NCI-H524 treated with DMSO at 0.1 percent for 48 hours (cell line): ENCODE data around the gene SNX33.
"Not testable (repeated sequence)": the region's sequence is repeated elsewhere in the genome, so short reads cannot be mapped to it uniquely, and the experiment has no call there.

Experiments
- DNase-seq: peaks from one replicate; lab custom pipeline; 2025; lab: John Stamatoyannopoulos, UW

The SNX33 gene

DNA sequence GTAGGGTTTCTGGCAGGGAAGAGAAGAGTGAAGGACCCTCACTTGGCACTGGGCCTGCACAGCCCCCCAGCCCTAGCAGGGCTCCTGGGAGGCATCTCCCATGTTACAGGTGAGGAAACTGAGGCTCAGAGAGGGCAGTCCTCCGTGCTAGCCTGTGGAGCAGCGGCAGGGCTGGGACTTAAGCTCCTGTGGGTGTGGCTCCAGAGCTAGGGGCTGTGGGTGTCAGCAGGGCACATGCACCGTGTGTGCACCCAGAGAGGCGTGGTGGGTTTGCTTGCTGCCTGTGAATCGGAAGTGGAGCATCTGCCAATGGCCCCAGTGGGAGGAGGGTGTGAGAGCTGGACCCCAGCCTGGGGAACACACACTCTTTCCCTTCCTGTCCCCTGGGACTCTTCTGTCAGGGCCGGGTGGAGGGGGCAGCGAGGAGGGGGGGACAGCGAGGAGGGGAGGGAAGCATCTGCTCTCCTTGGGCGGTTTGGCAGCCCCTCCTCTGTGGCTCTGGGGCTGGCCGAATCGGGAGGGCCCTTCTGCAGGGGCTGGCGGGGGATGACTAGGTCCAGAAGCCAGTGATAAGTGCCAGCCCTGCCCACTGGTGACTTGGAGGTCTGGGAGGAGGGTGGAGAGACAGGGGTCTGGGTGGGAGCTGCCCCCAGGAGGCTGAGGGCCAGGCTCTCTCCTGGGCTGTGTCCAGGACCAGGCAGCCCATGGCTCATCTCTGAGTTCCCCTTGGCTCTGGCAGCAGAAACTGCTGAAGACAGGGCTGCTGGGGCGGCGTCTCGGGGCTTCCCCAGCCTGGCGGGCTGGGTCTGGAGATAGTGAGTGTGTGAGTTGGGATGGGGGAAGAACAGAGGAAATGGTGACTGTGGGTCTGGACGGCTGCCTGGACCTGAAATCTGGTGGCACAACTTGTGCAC, 52.5 kb downstream of the SNX33 start:
- peak; percentile 88 for DNase-seq

DNA sequence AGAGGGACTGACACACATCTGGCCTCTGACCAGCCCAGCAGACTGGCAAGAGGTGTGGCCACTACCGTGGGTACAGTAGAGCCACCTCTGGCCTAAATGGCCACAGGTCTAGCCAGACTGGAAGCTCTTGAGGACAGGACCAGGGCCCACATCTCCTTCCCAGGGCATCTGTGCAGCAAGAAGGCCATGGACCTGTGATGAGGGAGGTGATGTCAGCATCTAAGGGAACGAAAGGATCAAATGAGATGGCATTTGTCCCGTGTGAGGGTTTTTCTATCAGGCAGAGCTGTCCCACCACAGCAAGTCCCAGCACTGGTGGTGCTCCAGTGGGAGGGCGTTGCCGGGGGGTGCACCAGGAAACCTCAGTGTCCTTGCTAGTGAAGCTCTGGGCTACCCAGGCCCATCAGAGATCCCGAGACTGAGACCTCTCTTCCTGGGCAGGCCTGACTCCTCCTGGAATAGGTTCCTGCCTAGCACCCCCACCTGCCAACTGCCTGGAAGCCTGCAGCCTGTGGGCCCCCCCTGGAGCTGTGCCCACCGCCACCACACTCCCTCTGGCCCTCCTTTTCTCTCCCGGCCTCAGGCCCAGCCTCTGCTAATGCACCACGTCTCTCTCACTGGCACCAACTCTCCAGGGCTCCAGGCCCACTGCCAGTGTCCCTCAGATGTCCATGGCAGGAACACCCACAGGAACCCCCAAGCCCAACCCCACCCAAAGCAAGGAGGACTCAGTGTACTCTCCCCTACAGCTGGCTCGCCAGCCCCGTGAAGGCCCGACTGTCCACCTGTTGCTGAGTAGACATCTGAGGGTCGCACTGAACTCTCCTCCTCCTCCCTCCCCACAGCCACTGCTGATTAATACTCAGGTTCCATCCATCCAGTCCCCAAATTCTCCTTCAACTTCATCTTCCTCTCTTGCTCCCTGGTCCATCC, 53.6 kb downstream of the SNX33 start:
- DNase-seq = not testable (repeated sequence)

DNA sequence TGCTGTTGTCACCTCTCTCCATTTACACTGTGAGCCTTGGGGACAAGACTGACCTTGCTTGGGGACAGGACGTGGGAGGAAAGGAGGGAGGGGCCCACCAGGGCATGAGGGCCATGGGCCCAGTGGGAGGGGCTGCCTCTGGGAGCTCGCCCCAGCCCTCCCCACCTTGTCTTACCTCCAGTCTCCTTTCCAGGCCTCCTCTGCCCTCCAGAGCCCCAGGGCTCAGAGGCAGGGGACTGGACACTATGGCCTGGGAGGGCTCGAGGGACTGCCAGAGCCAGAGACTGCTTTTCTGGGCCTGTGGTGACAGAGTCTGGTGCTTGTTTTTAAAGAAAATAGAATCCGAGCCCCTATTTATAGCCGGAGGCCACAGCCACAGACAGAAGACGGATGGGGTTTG, 54.7 kb downstream of the SNX33 start:
- DNase-seq = no peak

DNA sequence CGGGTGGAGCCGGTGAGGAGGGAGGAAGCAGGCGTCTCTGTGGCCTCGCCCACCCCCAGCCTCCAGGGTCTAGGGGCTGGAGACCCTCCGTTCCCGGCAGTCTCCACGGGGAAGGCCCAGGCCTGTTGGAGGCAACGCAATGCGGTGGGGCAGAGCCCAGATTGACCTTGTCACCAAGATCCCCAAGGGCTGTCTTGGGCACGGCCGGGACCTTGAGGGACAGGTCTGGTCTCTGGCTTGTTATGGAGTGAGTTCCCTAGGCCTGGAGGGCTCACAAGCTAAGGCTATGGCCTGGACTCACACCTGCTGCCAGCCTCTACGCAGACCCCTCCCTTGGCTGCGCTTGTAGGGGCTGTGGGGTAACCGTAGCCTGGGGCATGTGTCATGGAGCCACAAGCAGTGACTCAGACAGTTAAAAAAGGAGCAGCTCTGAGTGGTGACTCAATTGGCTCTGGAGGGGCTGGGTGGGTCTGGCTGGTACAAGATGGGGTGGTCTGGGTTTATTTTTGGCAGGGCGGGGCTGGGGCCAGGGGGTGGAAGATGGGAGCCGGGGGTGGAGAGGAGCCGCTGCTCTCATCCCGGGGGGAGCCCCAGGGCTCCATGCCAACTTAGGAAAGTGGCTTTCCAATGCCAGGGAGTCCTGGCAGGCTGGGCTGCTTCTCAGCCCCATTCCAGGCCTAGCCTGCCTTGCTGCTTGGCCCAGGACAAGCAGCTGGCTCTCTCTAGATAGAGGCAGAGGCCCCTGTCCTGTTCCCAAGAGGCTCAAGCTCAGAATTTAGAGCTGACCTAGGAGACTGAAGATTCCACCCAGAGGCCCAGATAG, 55.9 kb downstream of the SNX33 start:
- not testable (repeated sequence) for DNase-seq

DNA sequence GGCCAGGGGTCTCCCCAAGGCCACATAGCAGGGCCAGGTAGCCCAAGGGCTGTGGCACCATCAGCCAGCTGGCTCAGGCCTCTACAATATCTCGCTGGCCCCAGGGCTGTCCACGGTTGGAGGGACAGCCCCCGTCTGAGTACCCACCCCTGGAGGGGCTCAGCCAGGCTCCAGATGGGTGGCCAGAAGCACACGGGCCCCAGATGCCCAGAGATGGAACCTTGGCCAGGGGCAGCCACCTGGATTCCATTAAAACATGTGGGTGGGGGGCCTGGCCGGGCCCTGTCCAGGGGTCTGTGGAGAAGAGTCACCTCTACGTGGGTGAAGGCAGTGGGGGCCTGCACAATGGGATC, 56.5 kb downstream of the SNX33 start:
- no peak for DNase-seq

DNA sequence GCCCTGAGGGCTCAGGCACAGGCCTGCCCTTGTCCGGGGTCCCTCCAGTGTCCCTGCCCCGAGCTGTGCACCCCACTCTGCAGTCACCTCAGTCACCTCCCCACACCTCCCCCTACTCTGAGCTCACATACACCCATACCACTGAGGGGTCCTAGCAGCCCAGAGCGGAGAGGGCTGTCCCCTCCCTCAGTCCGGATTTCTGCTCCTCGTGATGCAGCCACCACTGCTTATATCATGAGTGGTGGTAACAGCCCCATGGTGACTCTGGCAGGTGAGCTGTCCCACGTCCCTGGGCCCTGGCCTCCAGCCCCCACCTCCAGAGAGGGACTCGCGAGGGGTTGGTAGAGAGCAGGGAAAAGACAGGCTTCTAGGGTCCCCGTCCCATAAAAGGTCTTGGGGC, 56.9 kb downstream of the SNX33 start:
- no peak for DNase-seq

DNA sequence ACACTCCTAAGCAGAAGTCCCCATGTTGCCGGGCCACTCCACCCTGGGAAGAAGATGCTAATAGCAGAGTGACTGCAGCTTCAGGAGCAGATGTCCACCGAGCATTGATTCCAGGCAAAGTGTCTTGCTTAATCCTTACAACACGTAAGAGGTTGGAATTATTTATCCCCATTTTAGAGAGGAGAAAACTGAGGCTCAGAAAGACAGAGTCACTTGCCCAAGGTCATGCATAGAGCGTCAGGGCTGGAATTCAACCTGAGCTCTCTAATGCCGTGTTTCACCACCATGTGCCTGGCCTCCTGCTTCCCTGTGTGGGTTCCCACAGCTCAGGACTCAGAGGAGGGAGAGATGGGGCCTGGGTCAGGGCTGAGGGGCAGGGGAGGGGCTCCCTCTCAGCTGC, 57.7 kb downstream of the SNX33 start:
- not testable (repeated sequence) for DNase-seq

DNA sequence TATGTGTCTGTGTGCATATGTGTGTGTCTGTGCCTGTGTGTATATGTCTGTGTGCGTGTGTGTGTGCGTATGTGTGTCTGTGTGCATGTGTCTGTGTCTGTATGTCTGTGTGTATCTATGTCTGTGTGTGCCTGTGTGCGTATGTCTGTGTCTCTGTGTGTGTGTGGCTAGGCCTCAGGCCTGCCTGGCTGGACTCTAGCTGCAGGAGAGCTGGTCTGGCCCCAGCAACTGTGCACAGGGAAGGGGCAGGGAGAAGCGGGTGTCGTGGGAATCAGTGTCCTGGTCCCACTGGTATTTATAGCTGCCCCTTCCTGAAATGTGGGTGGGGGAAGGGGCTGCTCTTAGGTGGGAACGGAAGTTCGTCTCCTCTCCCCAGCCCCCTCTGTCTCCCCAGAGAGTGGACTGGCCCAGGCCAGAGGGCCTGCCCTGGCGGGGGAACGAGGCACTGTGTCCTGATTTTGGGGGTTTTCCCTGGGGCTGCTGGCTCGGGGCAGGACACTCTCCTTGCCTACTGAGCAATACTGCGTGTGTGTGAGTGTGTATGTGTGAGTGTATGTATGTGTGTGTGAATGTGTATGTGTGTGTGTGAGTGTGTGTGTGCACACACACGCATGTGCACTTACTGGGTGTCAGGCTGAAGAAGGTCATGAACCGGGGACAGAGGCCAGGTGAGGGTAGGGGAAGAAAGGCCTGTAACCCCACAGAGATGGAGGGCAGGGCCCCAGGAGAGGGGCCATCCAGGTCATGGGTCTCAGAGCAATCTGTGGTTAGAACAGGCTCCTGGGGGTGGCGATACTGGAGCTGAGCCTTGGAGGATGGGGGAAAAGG, 58.4 kb downstream of the SNX33 start:
- no peak for DNase-seq

DNA sequence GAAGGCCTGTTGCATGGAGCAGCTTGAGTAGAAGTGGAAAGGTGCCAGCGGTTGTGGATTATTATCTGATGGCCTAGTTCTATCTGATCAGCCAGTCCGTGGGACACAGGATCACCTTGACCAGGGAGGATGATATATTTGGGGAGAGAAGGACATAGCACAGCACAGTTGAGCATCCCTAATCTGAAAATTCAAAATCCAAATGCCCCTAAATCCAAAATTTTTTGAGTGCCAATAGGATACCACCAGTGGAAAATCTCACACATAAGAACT, 58.9 kb downstream of the SNX33 start:
- no peak for DNase-seq

DNA sequence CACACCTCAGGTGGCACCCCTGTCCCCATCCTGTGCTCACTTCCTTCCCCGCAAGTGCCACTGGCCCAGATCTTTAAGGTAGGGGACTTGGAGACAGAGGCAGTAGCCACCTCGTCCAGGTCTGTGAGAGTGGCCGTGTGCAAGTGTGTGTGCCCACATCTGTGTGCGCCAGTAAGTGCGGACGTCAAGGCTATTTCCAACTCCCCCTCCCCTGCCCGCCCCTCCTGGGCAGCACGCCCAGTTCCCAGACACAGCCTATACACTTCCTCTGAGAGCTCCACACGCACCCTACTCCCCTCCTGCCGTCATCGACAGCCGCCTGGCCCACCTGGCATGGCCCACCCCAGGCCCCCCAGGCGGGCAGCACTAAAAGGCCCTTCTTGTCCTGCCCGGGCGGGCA, 61.7 kb downstream of the SNX33 start:
- DNase-seq = not testable (repeated sequence)

DNA sequence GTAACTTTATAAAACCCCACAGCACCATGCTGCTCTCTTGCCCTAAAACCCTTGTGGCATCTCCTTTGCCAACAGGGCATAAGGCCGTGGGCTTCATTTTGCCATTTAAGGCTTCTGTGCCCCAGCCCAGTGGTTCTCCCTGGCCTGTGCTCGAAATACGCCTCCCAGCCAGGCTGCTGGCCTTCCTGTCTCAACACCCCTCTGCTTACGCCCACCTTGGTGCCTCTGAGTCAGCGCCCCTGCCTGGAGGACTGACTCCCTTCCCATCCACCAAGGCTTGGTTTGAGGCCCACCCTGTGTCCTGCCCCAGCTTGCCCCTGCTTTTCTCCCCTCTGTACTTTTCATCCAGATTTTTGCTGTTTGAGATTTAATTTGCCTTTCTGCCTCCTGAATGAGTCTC, 63.2 kb downstream of the SNX33 start:
- DNase-seq = not testable (repeated sequence)

DNA sequence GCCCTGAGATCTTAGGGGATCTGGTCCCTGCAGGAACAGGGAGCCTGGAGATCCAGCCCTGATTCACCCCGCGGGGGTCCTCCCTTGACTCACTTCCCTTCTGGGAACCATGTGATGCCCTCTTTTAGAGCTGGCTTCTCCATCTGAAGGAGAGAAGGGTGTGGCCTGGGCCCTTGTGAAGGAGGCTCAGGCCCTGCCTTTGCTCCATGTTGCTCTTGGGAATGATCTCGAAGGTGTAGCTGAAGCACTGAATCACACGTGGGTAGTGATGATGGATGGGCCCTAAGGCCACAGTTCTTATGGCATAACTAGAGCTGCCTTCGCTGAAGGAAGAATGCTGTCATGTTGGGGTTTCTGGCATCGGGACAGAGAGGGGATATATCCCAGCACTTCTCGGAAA, 63.8 kb downstream of the SNX33 start:
- not testable (repeated sequence) for DNase-seq
